Measurements from ENCODE around the gene OR4K14. TPM values are rescaled to one million over a fixed set of nuclear protein-coding genes. Genes with fewer than 3 reads are reported as not detected.

Gene OR4K14
- total RNA-seq, 1 experiment from 2014 or later = not detected

- no peak for ATAC-seq
- no peaks in the 10 kb centered on the region for H3K36me3 ChIP-seq (ENCODE audit: control insufficient read depth, insufficient read depth, low read length)
- no TSS peak for BruUV-seq (replicated peaks)
Measured at GRCh38 chr14:20002319-20002718, 16.8 kb downstream of the OR4K14 start.

GRCh38 chr14:20001863-20002262 lies 17.2 kb downstream of the OR4K14 start, which contains the start of gene OR4Q2:
Gene OR4Q2, plus strand, starts transcription at chr14:20002163.
- DNase-seq (ENCODE audit: low read depth, low spot score) = no peak
- H3K27me3 ChIP-seq (ENCODE audit: control insufficient read depth, insufficient read depth, low read length) = no peaks in the 10 kb centered on the region
- in situ Hi-C loops (cut with HindIII; ENCODE audit: low pct_unique_long_range_greater_than_20kb, low sequenced_read_pairs) = no loop called here
- H3K36me3 ChIP-seq (ENCODE audit: control insufficient read depth, insufficient read depth, low read length) = no peaks in the 10 kb centered on the region
- no TSS peak for BruUV-seq (replicated peaks)
- intact Hi-C loops (cut with micrococcal nuclease; ENCODE audit: unreplicated experiment) = no loop called here
- H3K4me1 ChIP-seq (ENCODE audit: control insufficient read depth, insufficient read depth, low read length) = no peaks in the 10 kb centered on the region
- POLR2A ChIA-PET = no interaction called here
- no peaks in the 10 kb centered on the region for H3K9me3 ChIP-seq (ENCODE audit: control insufficient read depth, insufficient read depth, low read depth, low read length)
- H3K27ac ChIP-seq (ENCODE audit: low read length) = no peak within 1 kb of the TSS
- CTCF ChIA-PET = no interaction called here
- H3K4me3 ChIP-seq (ENCODE audit: low read depth in 2 of 2, low read length in 2 of 2) = no peak within 1 kb of the TSS
- no peak for ATAC-seq
- no peak for TF ChIP-seq CTCF (IDR thresholded peaks at IDR 0.05)
- TF ChIP-seq REST (IDR thresholded peaks at IDR 0.05; ENCODE audit: insufficient read depth in 1 of 2, low read depth in 2 of 2, low read length in 1 of 2) = no peak
- no peak for TF ChIP-seq TCF7L2 (IDR thresholded peaks at IDR 0.05; ENCODE audit: low read depth, low read length)
- no peak for TF ChIP-seq POLR2AphosphoS5 (IDR thresholded peaks at IDR 0.05; ENCODE audit: low read depth, low read length)
- TF ChIP-seq SIN3A (IDR thresholded peaks at IDR 0.05; ENCODE audit: borderline replicate concordance, insufficient read depth, low read depth, low read length) = no peak

More at GRCh38 chr14:20002319-20002718, 16.8 kb downstream of the OR4K14 start:
- Histone ChIP-seq H3K4me1 (ENCODE audit: control insufficient read depth, insufficient read depth, low read length) (no peaks in the 10 kb centered on the region), H3K27me3 (ENCODE audit: control insufficient read depth, insufficient read depth, low read length) (no peaks in the 10 kb centered on the region), H3K9me3 (ENCODE audit: control insufficient read depth, insufficient read depth, low read depth, low read length) (no peaks in the 10 kb centered on the region), H3K27ac (ENCODE audit: low read length) (no peak overlapping the region), H3K4me3 (ENCODE audit: low read depth in 2 of 2, low read length in 2 of 2) (no peak overlapping the region)
- ChIA-PET CTCF (no interaction called here), POLR2A (no interaction called here)
- TF ChIP-seq REST (IDR thresholded peaks at IDR 0.05; ENCODE audit: insufficient read depth in 1 of 2, low read depth in 2 of 2, low read length in 1 of 2) (no peak), POLR2AphosphoS5 (IDR thresholded peaks at IDR 0.05; ENCODE audit: low read depth, low read length) (no peak), CTCF (IDR thresholded peaks at IDR 0.05) (no peak), SIN3A (IDR thresholded peaks at IDR 0.05; ENCODE audit: borderline replicate concordance, insufficient read depth, low read depth, low read length) (no peak), TCF7L2 (IDR thresholded peaks at IDR 0.05; ENCODE audit: low read depth, low read length) (no peak)
- in situ Hi-C loops (cut with HindIII; ENCODE audit: low pct_unique_long_range_greater_than_20kb, low sequenced_read_pairs) = no loop called here
- no peak for DNase-seq (ENCODE audit: low read depth, low spot score)
- intact Hi-C loops (cut with micrococcal nuclease; ENCODE audit: unreplicated experiment) = no loop called here

All from Panc1 (cell line).